Fibroblast of mammary gland (primary cell): Measurements from ENCODE around the gene PTPRD.
A peak's percentile ranks its signal among the peaks of the same experiment; 100 is the strongest.

Experiments
- DNase-seq: peaks from one replicate; pipeline ENCODE4 v3.0.0-alpha.2; 2010; ENCODE audit warnings: low read depth
- H3K4me3 ChIP-seq: 2 replicates; pipeline ENCODE4 v1.5.1; 2011; ENCODE audit warnings: low read depth, mild to moderate bottlenecking, low read length, moderate library complexity; ENCODE audit not compliant: control insufficient read depth
- CTCF ChIP-seq: conservative IDR thresholded peaks from 2 replicates; pipeline ENCODE4 v1.5.1; 2011; ENCODE audit warnings: low read depth, low read length, inconsistent platforms; ENCODE audit not compliant: control insufficient read depth, insufficient read depth

Gene PTPRD

DNA sequence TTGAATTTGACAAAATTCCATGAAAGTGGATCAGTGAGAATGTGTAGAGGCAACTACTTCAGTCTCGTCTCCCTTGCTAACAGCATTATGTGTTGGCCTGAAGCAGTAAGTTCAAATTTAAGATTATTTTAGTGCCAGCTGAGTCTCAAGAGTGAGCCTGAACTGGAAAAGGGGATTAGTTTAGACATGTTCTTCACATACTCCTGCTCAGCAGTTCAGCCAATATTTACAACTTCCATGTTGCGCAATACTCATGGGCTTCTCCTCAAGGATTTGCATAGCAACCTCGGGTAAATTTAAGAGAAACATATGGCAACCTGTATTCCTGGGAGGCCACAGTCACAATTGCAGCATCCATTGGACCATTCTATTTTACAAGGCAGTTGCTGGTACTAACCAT is 553.8 kb downstream of the PTPRD start:
- no peak overlapping the region for H3K4me3 ChIP-seq
- TF ChIP-seq CTCF, result no peak
- DNase-seq, result peak; percentile 74

DNA sequence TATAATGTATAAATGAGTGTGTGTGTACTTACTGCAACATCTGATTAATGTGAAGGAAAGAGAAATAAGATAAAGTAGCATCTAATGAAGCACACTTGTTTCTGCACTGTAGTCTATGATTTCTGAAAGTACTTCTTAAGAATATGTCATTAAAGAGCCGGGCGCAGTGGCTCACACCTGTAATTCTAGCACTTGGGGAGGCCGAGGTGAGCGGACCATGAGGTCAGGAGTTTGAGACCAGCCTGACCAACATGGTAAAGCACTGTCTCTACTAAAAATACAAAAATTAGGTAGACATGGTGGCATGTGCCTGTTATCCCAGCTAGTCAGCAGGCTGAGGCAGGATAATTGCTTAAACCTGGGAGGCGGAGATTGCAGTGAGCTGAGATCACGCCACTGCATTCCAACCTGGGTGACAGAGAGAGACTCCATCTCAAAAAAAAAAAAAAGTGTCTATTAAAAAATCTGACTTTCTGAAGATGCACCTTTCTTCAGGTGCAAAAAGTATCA is 556.9 kb downstream of the PTPRD start:
- H3K4me3 ChIP-seq, result no peak overlapping the region
- no peak for TF ChIP-seq CTCF
- no peak for DNase-seq

GRCh38 chr9:10054456-10054855 is 558.3 kb downstream of the PTPRD start:
- H3K4me3 ChIP-seq, result no peak overlapping the region
- no peak for DNase-seq
- TF ChIP-seq CTCF, result no peak

DNA sequence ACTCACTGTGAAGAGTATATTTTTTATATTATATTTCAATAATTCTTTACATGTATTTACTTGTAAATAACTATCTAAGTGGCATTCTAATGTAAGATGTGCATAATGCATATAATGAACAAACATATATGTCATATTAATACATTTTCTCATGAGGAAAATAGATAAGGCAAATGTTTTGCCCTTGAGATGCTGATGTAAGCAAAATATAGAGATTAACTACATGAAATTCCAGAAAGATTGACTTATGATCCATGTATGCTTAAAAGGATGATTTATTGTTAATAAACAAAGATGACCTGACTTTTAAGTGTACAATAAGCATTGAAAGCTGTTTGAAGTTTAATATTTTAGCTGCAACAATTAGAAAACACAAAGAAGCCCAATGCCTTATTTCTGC is 559.9 kb downstream of the PTPRD start:
- no peak for DNase-seq
- H3K4me3 ChIP-seq, result no peak overlapping the region
- no peak for TF ChIP-seq CTCF

GRCh38 chr9:10052181-10052580 is 560.6 kb downstream of the PTPRD start:
- H3K4me3 ChIP-seq, result no peak overlapping the region
- TF ChIP-seq CTCF, result no peak
- DNase-seq, result no peak

GRCh38 chr9:10050016-10050415 is 562.8 kb downstream of the PTPRD start:
- H3K4me3 ChIP-seq, result no peak overlapping the region
- peak; percentile 53 for DNase-seq
- TF ChIP-seq CTCF, result no peak

DNA sequence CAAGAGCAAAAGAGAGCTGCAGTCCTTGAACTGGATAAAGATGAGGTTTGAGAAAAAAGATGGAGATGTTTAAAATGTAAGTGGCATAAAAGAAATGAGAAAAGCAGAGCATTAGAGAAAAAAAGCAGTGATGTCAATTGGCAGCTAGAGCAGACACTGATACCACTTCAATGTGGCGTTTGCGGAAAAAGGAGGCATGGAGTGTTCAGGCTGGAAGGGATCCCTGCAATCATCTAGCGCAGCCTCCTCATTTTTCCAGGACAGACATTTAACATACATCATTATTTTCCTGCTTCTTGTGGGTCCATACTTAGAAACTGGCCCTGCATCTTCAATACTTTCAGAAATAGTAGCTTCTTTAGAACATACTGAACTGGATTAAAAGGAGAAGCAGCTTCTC is 563.8 kb downstream of the PTPRD start:
- no peak for TF ChIP-seq CTCF
- H3K4me3 ChIP-seq, result no peak overlapping the region
- DNase-seq, result no peak
